ENCODE measurements around the gene NAXD.

NAXD gene

DNA sequence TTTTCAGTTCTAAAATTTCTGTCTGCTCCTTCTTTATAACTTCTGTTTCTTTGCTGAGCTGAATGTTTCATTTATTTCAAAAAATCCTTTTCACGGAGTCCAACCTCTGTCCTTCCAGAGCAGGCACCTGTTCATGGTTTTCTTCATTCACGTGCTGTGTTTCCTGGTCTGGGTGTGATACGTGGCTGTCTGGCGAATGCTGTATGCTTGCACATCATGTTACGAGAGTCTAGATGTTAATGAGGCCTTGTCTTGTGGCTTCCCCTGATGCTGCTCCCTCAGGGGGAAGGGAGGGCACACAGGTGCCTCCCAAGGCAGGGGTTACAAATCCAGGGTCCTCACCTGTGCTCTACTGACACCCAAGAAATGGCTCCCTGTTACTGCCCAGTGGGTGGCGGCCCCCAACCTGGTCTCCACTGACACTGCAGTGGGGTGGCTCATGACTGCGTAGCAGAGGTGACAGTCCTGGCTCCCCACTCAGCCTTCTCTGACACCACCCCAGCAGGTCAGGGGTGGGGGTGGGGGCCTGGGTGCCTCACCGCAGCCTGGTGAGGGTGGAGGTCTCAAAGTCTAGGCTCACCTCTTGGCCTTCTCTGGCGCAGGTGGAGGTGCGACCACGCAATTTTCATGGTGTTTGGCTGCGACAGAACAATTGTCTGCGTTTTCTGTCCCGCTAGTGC lies 33.7 kb upstream of the NAXD start:
- DNase-seq (ENCODE audit: extremely low read depth, low read depth): no peak
- TF ChIP-seq, protein P1, sequence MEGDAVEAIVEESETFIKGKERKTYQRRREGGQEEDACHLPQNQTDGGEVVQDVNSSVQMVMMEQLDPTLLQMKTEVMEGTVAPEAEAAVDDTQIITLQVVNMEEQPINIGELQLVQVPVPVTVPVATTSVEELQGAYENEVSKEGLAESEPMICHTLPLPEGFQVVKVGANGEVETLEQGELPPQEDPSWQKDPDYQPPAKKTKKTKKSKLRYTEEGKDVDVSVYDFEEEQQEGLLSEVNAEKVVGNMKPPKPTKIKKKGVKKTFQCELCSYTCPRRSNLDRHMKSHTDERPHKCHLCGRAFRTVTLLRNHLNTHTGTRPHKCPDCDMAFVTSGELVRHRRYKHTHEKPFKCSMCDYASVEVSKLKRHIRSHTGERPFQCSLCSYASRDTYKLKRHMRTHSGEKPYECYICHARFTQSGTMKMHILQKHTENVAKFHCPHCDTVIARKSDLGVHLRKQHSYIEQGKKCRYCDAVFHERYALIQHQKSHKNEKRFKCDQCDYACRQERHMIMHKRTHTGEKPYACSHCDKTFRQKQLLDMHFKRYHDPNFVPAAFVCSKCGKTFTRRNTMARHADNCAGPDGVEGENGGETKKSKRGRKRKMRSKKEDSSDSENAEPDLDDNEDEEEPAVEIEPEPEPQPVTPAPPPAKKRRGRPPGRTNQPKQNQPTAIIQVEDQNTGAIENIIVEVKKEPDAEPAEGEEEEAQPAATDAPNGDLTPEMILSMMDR (IDR thresholded peaks at IDR 0.05; ENCODE audit: low read depth, low read length, missing control alignments): no peak
- no peak overlapping the region for H3K4me3 ChIP-seq (replicated peaks; ENCODE audit: low read depth, low read length)

DNA sequence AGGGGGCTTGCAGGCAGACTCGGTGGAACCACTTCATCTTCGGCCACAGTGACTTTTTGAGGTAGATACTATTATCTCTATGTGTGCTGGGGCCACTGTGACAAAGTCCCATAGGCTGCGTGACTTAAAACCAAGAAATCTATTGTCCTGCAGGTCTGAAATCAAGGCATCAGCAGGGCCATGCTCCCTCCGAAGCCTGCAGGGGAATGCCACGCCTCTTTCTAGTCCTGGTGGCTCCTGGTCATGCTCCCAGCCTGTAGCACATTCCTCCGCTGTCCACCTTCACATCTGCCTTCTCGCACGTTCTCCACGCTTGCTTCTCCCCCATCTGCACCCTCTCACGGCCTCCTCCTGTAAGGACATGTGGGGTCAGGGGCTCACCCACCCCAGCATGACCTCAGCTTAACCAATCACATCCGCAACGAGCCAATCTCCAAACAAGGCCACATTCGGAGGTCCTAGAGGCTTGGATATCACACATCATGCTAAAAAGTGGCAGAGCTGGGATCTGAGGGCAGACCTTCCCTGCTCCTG lies 32.9 kb upstream of the NAXD start:
- TF ChIP-seq, protein P1 (IDR thresholded peaks at IDR 0.05; ENCODE audit: low read depth, low read length, missing control alignments): no peak
- H3K4me3 ChIP-seq (replicated peaks; ENCODE audit: low read depth, low read length): no peak overlapping the region
- no peak for DNase-seq (ENCODE audit: extremely low read depth, low read depth)

DNA sequence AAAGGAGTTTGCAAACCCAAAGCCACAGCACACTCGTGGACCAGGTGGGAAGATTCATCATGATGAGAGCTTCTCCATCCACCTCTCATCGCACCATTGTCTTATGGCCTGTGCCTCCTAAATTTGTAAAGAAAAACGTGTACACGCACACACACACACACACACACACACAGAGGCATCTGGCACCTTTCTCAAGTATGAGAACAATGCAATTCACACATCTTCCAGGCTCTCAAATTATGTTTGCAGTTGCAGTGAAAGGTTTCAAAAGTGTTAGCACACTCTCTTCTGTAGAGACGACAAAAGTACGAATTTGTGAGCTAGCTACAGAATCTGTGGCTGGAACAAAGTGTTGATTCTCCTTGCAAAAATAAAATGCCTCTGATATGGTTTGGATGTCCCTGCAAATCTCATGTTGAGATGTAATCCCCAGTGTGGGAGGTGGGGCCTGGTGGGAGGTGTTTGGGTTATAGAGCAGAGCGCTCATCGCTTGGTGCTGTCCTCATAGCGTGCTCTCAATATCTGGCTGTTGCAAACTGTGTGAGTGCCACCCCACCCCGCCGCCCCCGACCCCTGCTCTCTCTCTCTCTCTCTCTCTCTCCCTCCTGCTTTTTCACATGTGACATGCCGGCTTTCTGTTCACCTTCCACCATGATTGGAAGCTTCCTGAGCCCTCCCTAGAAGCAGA lies 32.0 kb upstream of the NAXD start:
- DNase-seq (ENCODE audit: extremely low read depth, low read depth): no peak
- no peak overlapping the region for H3K4me3 ChIP-seq (replicated peaks; ENCODE audit: low read depth, low read length)
- TF ChIP-seq, protein P1 (IDR thresholded peaks at IDR 0.05; ENCODE audit: low read depth, low read length, missing control alignments): no peak

DNA sequence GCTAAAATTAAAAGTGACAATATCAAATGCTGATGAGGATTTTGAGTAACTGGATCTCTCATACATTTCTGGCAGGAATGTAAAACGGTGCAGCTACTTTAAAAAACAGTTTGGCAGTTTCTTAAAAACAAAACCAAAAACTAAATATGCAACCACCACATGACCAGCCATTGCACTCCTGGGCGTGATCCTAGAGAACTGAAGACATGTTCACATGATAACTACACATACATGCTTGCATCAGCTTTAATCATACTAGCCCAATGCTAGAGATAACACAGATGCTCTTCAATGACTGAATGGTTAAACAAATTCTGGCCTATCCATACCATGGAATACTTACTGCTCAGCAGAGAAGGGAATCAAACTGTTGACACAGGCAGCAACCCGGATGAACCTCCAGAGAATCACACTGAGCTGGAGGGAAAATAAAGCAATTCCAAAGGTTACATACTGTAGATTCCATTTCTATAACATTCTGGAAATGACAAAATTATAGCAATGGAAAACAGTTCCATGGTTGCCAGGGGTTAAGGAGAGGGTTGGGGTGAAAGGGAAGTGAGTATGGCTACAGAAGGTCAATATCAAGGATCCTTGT lies 25.5 kb upstream of the NAXD start:
- DNase-seq (ENCODE audit: extremely low read depth, low read depth): no peak
- TF ChIP-seq, protein P1 (IDR thresholded peaks at IDR 0.05; ENCODE audit: low read depth, low read length, missing control alignments): no peak

DNA sequence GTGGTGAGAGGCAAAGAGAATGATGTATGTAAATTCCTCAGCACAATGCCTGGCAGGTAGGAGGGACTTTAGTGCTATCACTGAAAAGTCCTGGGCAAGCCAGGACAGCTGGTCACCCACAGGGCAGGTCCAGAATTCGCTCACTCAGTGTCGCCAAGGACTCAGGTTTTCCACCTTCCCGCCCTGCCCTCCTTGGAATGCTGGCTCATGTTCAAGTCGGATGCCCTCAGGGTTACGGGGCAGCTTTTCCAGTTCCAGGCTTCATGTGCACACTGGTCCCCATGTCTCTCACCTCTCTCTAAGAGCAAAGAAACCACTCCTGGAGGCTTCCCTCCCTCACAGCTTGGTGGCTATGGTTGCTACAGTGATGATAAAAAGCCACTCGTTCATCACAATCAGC lies 24.8 kb upstream of the NAXD start:
- H3K4me3 ChIP-seq (replicated peaks; ENCODE audit: low read depth, low read length): no peak overlapping the region
- no peak for DNase-seq (ENCODE audit: extremely low read depth, low read depth)
- TF ChIP-seq, protein P1 (IDR thresholded peaks at IDR 0.05; ENCODE audit: low read depth, low read length, missing control alignments): no peak

More for the DNA sequence above, 25.5 kb upstream of the NAXD start:
- H3K4me3 ChIP-seq (replicated peaks; ENCODE audit: low read depth, low read length): no peak overlapping the region

- TF ChIP-seq, protein P1 (IDR thresholded peaks at IDR 0.05; ENCODE audit: low read depth, low read length, missing control alignments): no peak
- DNase-seq (ENCODE audit: extremely low read depth, low read depth): no peak
- H3K4me3 ChIP-seq (replicated peaks; ENCODE audit: low read depth, low read length): no peak overlapping the region
Observed at GRCh38 chr13:110592665-110593064, 22.7 kb upstream of the NAXD start.

All from HFF-Myc (cell line).